GM23248 (cell line): ENCODE data around the gene CCDC47. TPM values are rescaled to one million over a fixed set of nuclear protein-coding genes. Genes with fewer than 3 reads are reported as not detected.
A peak's percentile ranks its signal among the peaks of the same experiment; 100 is the strongest.

ENCODE experiments used
- DNase-seq: peaks from one replicate; pipeline ENCODE4 v3.0.0-alpha.2; 2015
- H2AFZ ChIP-seq: fragments of 200-600 bp; sonication (generic); 2 replicates; pipeline ENCODE4 v1.6.1; 2016; ENCODE audit warnings: antibody characterized with exemption
- H3F3A ChIP-seq: fragments of 200-600 bp; sonication (generic); 2 replicates; pipeline ENCODE4 v1.6.1; 2016; ENCODE audit warnings: mild to moderate bottlenecking, antibody characterized with exemption, mixed run types; ENCODE audit not compliant: insufficient read depth
- H3K27ac ChIP-seq: fragments of 200-600 bp; sonication (generic); 2 replicates; pipeline ENCODE4 v1.5.1; 2016; ENCODE audit warnings: mild to moderate bottlenecking
- H3K27me3 ChIP-seq: fragments of 200-600 bp; sonication (generic); replicated peaks from 2 replicates; pipeline ENCODE4 v1.6.1; 2016; ENCODE audit warnings: mild to moderate bottlenecking; ENCODE audit not compliant: insufficient read depth
- H3K36me3 ChIP-seq: fragments of 200-600 bp; sonication (generic); 2 replicates; pipeline ENCODE4 v1.6.1; 2016; ENCODE audit warnings: low read depth, mild to moderate bottlenecking
- H3K4me1 ChIP-seq: fragments of 200-600 bp; sonication (generic); 2 replicates; pipeline ENCODE4 v1.6.1; 2016; ENCODE audit warnings: mild to moderate bottlenecking; ENCODE audit not compliant: insufficient read depth
- H3K4me2 ChIP-seq: fragments of 200-600 bp; sonication (generic); one replicate; pipeline ENCODE4 v1.6.1; 2016; ENCODE audit warnings: mild to moderate bottlenecking; ENCODE audit not compliant: unreplicated experiment
- H3K4me3 ChIP-seq: fragments of 200-600 bp; sonication (generic); 2 replicates; pipeline ENCODE4 v1.5.1; 2016; ENCODE audit warnings: mild to moderate bottlenecking
- H3K79me2 ChIP-seq: fragments of 200-600 bp; sonication (generic); 2 replicates; pipeline ENCODE4 v1.6.1; 2016; ENCODE audit warnings: mild to moderate bottlenecking; ENCODE audit not compliant: insufficient read depth
- H3K9ac ChIP-seq: fragments of 200-600 bp; sonication (generic); 2 replicates; pipeline ENCODE4 v1.6.1; 2016; ENCODE audit warnings: mild to moderate bottlenecking
- H3K9me2 ChIP-seq: fragments of 200-600 bp; sonication (generic); 2 replicates; pipeline ENCODE4 v1.6.1; 2016; ENCODE audit warnings: mixed run types, mild to moderate bottlenecking, moderate library complexity; ENCODE audit not compliant: insufficient read depth
- H3K9me3 ChIP-seq: fragments of 200-600 bp; sonication (generic); one replicate; pipeline ENCODE4 v1.6.1; 2017; ENCODE audit warnings: low read depth
- H4K20me1 ChIP-seq: fragments of 200-600 bp; sonication (generic); 2 replicates; pipeline ENCODE4 v1.6.0; 2016; ENCODE audit not compliant: insufficient read depth
- EZH2 ChIP-seq: fragments of 200-600 bp; sonication (generic); IDR thresholded peaks from 2 replicates; pipeline ENCODE4 v1.6.1; 2018; ENCODE audit warnings: antibody characterized with exemption, mild to moderate bottlenecking; ENCODE audit not compliant: insufficient read depth, poor library complexity, severe bottlenecking
- EZH2phosphoT487 ChIP-seq: fragments of 200-600 bp; sonication (generic); IDR thresholded peaks from 2 replicates; pipeline ENCODE4 v1.6.1; 2018; ENCODE audit warnings: antibody characterized with exemption, moderate library complexity, mild to moderate bottlenecking, low read depth; ENCODE audit not compliant: insufficient read depth
- WGBS, 2 experiments: methylation state at CpG; one replicate each; pipeline ENCODE4 v1.1.6; 2015 to 2017; ENCODE audit warnings: low lambda C conversion rate in 2 of 2, low coverage in 1 of 2; ENCODE audit errors: missing lambda C conversion rate in 2 of 2; 5-methylcytosine and 5-hydroxymethylcytosine counted together
- in situ Hi-C: fragments of 300-500 bp; cut with MboI; formaldehyde crosslinking; loops from 2 replicates; pipeline ENCODE4 v1.15.0; 2020
- polyA plus RNA-seq: library from polyadenylated mRNA; unstranded; fragments of >200 nt; fragmentation: Nextera tagmentation; extraction: Ambion mirVana; gene quantifications from 2 replicates; pipeline ENCODE4 v1.2.1, GENCODE V29; 2016
- total RNA-seq: library from RNA; depleted of rRNA; stranded (reverse); fragments of >200 nt; shearing (Covaris generic); gene quantifications from 2 replicates; pipeline ENCODE4 v1.2.3, GENCODE V29; 2014

Gene CCDC47
- total and polyA plus RNA-seq, 2 experiments from 2014 or later = 60.5 to 72.2 TPM

DNA sequence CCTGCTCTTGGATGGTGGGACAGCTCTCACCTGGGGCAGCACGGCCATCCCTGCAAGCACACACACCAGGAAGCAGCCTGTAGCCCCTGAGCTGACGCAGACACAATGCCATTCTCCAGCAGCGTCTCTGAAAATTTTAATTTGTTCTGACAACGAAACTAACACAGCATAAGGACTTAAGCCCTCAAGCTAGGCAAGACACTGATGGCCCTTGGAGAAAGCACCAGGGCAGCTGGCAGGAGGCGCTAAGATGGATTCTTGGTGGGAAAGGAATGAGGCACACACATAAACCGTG lies 70.7 kb downstream of the CCDC47 start:
- Histone ChIP-seq H3K79me2 (no peaks in the 10 kb centered on the region), H3K4me2 (no peak overlapping the region), H2AFZ (no peak overlapping the region), H4K20me1 (no peaks in the 10 kb centered on the region), H3F3A (peaks cover 7% of the 10 kb centered on the region; the same call in 1 of the 2 replicates), H3K36me3 (no peaks in the 10 kb centered on the region), H3K4me1 (0 out of 2 replicates have a peak, but pooled peaks cover 4% of the 10 kb centered on the region), H3K9ac (no peak overlapping the region), H3K9me3 (no peaks in the 10 kb centered on the region), H3K9me2 (no peaks in the 10 kb centered on the region), H3K4me3 (no peak overlapping the region), H3K27ac (no peak overlapping the region), H3K27me3 (no peaks in the 10 kb centered on the region)
- whole genome bisulfite sequencing, 2 experiments = 86 to 88% methylated on average over 6 of the region's 6 CpGs
- in situ Hi-C loops = no loop called here
- TF ChIP-seq EZH2 (no peak), EZH2phosphoT487 (no peak)
- no peak for DNase-seq

DNA sequence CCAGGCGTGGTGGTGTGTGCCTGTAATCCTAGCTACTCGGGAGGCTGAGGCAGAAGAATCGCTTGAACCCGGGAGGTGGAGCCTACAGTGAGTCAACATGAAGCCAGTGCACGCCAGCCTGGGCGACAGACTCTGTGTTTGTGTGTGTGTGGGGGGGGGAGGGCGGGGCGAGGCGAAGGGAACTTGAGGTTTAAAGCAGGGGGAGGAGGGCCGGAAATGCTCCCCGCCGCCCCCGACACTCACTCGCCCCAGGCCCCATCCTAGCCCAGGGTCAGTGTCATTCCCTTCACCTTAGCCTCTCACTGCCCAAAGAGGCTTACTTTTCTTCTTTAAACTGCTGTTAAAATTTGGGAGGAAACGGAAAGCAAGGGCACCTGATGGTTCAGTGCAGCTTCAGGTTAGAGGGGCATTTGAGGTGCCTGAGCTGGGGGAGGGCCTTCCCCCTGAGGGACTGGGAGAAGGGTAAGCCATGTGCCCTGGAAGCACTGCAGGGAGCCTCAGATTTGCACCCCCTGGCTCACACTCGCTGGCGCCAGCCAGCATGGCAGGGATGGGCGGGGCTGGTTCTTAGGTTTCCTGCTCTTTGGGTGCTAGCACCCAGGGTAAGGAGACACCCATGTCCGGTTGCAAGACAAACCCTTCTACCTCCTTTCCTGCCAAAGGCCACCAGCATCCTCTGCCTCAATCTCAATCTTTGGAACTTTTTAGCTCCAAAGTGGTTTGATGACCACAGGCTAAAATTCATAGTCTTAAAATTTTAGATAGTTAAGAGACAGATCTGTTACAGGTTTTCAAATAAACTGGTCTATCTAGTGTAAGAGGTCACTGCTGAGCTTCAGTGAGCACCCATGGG lies 71.3 kb downstream of the CCDC47 start:
- H3K27ac ChIP-seq = no peak overlapping the region
- H3K27me3 ChIP-seq = no peaks in the 10 kb centered on the region
- in situ Hi-C loops = no loop called here
- H3K4me1 ChIP-seq = 0 out of 2 replicates have a peak, but pooled peaks cover 4% of the 10 kb centered on the region
- H4K20me1 ChIP-seq = no peaks in the 10 kb centered on the region
- H3K4me2 ChIP-seq = no peak overlapping the region
- WGBS, 2 experiments = 94% methylated on average over 11 to 19 of the region's 19 CpGs
- no peaks in the 10 kb centered on the region for H3K9me3 ChIP-seq
- peaks cover 13% of the 10 kb centered on the region; the same call in 1 of the 2 replicates for H3F3A ChIP-seq
- DNase-seq = no peak
- no peak overlapping the region for H3K4me3 ChIP-seq
- no peaks in the 10 kb centered on the region for H3K36me3 ChIP-seq
- no peak overlapping the region for H3K9ac ChIP-seq
- no peak for TF ChIP-seq EZH2phosphoT487
- no peaks in the 10 kb centered on the region for H3K9me2 ChIP-seq
- H3K79me2 ChIP-seq = no peaks in the 10 kb centered on the region
- no peak overlapping the region for H2AFZ ChIP-seq

DNA sequence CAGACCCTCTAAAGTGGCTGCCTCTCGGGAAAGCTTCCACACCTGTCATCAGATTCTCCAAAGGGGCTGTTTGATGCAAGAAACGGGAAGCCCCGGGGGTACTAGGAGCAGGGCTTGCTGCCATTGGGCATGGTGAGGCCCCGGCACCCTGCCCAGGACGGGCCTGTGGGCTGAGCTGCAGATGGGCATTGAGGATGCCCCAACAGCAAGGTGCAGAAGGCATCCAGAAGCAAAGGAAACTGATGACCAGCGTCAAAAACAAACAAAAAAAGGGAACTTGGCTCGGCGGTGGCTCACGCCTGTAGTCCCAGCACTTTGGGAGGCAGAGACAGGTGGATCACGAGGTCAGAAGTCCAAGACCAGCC lies 72.0 kb downstream of the CCDC47 start:
- H3K4me1 ChIP-seq = 0 out of 2 replicates have a peak, but pooled peaks cover 4% of the 10 kb centered on the region
- peaks cover 16% of the 10 kb centered on the region; the same call in 1 of the 2 replicates for H3F3A ChIP-seq
- DNase-seq = no peak
- H3K27ac ChIP-seq = peak overlapping the region; percentile 41; the same call in 1 of the 2 replicates
- in situ Hi-C loops = no loop called here
- no peaks in the 10 kb centered on the region for H3K79me2 ChIP-seq
- H3K27me3 ChIP-seq = no peaks in the 10 kb centered on the region
- no peaks in the 10 kb centered on the region for H4K20me1 ChIP-seq
- H3K36me3 ChIP-seq = no peaks in the 10 kb centered on the region
- TF ChIP-seq EZH2 (no peak), EZH2phosphoT487 (no peak)
- WGBS, 2 experiments = 75 to 77% methylated on average over 10 of the region's 10 CpGs
- H3K4me3 ChIP-seq = peak overlapping the region; percentile 21
- H3K4me2 ChIP-seq = peak overlapping the region; percentile 56
- H3K9me2 ChIP-seq = no peaks in the 10 kb centered on the region
- no peaks in the 10 kb centered on the region for H3K9me3 ChIP-seq
- peak overlapping the region; percentile 51 for H3K9ac ChIP-seq
- H2AFZ ChIP-seq = peak overlapping the region; percentile 78

DNA sequence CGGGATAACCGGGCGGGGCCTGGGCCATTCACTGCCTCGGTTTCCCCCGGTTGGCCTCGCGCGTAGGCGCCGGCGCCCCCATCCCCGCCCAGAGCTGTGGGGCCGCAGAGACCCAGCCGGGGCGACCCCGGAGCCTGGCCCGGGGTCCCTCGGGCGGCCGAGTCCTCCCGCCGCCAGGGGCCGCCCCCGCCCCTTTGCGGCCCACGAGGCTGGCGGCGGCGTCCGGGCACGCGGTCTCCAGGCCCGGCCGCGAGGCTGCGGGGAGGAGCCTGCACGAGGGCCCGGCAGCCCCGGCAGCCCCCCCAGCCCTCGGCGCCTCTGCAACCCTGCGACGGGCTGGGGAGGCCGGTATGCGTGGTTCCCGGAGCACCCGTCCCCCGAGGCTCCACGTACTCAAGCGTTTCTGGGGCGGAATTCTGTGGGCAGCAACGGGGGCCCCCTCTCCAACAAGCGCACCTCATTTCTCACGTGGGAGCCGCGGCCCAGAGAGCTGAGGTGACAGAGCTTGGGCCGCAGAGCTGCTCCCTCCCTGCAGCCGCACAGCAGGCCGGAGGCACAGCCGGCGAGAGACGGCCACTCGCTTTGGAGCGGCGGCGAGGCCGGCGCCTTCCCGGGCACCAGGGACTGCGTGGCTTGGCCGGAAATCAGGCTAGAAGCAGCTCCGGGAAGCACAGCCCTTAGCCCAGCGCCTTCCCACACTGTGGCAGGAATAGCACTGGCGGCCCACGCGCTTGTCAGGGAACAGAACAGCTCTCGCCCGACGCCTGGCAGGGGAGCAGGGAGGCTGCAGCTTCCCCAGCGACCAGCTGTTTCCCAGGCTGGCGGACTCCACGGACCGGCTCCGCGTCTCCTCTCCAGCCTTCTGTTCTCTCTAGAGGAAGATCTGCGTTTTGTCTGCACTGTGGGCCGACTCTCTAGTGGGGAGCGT lies 72.6 kb downstream of the CCDC47 start:
- Histone ChIP-seq H3K9me2 (no peaks in the 10 kb centered on the region), H3F3A (peaks cover 16% of the 10 kb centered on the region; the same call in 1 of the 2 replicates), H4K20me1 (no peaks in the 10 kb centered on the region), H3K27me3 (no peaks in the 10 kb centered on the region), H3K79me2 (no peaks in the 10 kb centered on the region), H2AFZ (peak overlapping the region; percentile 78), H3K4me1 (0 out of 2 replicates have a peak, but pooled peaks cover 4% of the 10 kb centered on the region), H3K9ac (peak overlapping the region; percentile 51), H3K36me3 (no peaks in the 10 kb centered on the region), H3K27ac (peak overlapping the region; percentile 41), H3K4me2 (peak overlapping the region; percentile 56), H3K4me3 (peak overlapping the region; percentile 62), H3K9me3 (no peaks in the 10 kb centered on the region)
- 7 to 9% methylated on average over 45 to 58 of the region's 88 CpGs for WGBS, 2 experiments
- TF ChIP-seq EZH2 (no peak), EZH2phosphoT487 (no peak)
- in situ Hi-C loops = no loop called here
- DNase-seq = peak; percentile 79
